ENCODE measurements around the gene TMEM176B.

TMEM176B gene

DNA sequence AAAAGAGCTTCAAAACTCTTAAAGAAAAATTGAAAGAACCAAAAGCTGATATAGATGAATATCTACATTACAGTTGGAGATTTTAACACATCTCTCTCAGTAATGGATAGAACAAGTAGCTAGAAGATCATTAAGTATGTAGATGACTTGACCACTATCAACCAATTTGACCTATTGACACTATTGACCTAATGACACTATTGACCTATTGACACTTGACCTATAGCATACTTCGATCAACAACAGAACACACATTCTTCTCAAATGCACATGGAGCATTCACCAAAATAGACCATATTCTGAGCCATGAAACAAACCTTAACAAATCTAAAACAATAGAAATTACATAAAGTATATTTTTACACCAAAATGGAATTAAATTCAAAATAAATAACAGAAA, 40.7 kb downstream of the TMEM176B start:
- ChIA-PET POLR2A (interaction anchor here (0.6 kb wide), 1 partner anchor 213 kb away, joined by 3 read pairs; no protein-coding TSS in a partner anchor), CTCF (interaction anchor here (0.7 to 2.2 kb wide), 4 partner anchors 12 to 314 kb away, joined by 3 to 14 read pairs (median 4); partner anchors contain the start of gene GIMAP8)
- no CpG with 5 or more reads among the region's 1 CpG for WGBS (ENCODE audit: insufficient coverage)
- Histone ChIP-seq H3K27me3 (replicated peaks in 2 of 5; ENCODE audit: control insufficient read depth in 4 of 5, insufficient read depth in 5 of 5, low read length in 4 of 5) (no peaks in the 10 kb centered on the region), H3K4me3 (ENCODE audit: control insufficient read depth in 1 of 7, extremely low read depth in 1 of 7, insufficient read depth in 4 of 7, low read depth in 2 of 7, low read length in 6 of 7) (no peak overlapping the region), H3K9me3 (ENCODE audit: control extremely low read depth in 1 of 5, control insufficient read depth in 4 of 5, insufficient read depth in 2 of 5, low read depth in 1 of 5, low read length in 4 of 5) (no peaks in the 10 kb centered on the region), H3K27ac (ENCODE audit: insufficient read depth in 1 of 2, low read depth in 1 of 2, low read length in 2 of 2, poor library complexity in 1 of 2, severe bottlenecking in 2 of 2) (no peak overlapping the region), H3K4me1 (ENCODE audit: control extremely low read depth in 1 of 4, control insufficient read depth in 4 of 4, insufficient read depth in 4 of 4, low read length in 3 of 4) (peaks cover 0 to 26% (median 19%) of the 10 kb centered on the region in 4 experiments), H3K36me3 (ENCODE audit: control insufficient read depth in 4 of 4, insufficient read depth in 4 of 4, low read length in 3 of 4) (no peaks in the 10 kb centered on the region)
- DNase-seq, result no peak

DNA sequence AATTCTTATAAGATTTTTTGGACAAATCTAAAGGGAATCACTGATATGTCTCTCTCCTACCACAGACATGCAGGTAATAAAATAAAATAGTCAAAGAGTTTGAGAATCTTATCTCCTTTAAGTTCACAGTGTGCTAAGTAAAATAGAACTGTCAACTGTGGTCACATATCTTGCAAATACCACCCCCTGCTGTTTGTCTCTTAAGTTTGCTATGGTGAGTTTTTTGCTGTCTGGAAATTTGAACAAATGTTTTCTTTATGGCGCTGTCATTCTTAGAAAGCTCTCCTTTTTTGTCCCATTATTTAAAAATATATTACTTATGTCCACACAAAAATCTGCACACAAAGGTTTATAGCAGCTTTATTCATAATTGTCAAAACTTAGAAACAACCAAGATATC, 43.3 kb downstream of the TMEM176B start:
- no peak overlapping the region for H3K4me3 ChIP-seq (ENCODE audit: control insufficient read depth in 1 of 7, extremely low read depth in 1 of 7, insufficient read depth in 4 of 7, low read depth in 2 of 7, low read length in 6 of 7)
- WGBS (ENCODE audit: insufficient coverage), result no CpG with 5 or more reads among the region's 1 CpG
- POLR2A ChIA-PET, result no interaction called here
- no peaks in the 10 kb centered on the region for H3K27me3 ChIP-seq (replicated peaks in 2 of 5; ENCODE audit: control insufficient read depth in 4 of 5, insufficient read depth in 5 of 5, low read length in 4 of 5)
- no peak overlapping the region for H3K27ac ChIP-seq (ENCODE audit: insufficient read depth in 1 of 2, low read depth in 1 of 2, low read length in 2 of 2, poor library complexity in 1 of 2, severe bottlenecking in 2 of 2)
- CTCF ChIA-PET, result interaction anchor here (1.2 to 5.2 kb wide), 4 partner anchors 19 to 309 kb away, joined by 3 to 59 read pairs (median 5); partner anchors contain the start of gene GIMAP8
- peak; percentile 50 to 74 (median 74) for DNase-seq
- H3K36me3 ChIP-seq (ENCODE audit: control insufficient read depth in 4 of 4, insufficient read depth in 4 of 4, low read length in 3 of 4), result no peaks in the 10 kb centered on the region
- peaks cover 0 to 45% (median 32%) of the 10 kb centered on the region in 4 experiments for H3K4me1 ChIP-seq (ENCODE audit: control extremely low read depth in 1 of 4, control insufficient read depth in 4 of 4, insufficient read depth in 4 of 4, low read length in 3 of 4)
- no peaks in the 10 kb centered on the region for H3K9me3 ChIP-seq (ENCODE audit: control extremely low read depth in 1 of 5, control insufficient read depth in 4 of 5, insufficient read depth in 2 of 5, low read depth in 1 of 5, low read length in 4 of 5)

DNA sequence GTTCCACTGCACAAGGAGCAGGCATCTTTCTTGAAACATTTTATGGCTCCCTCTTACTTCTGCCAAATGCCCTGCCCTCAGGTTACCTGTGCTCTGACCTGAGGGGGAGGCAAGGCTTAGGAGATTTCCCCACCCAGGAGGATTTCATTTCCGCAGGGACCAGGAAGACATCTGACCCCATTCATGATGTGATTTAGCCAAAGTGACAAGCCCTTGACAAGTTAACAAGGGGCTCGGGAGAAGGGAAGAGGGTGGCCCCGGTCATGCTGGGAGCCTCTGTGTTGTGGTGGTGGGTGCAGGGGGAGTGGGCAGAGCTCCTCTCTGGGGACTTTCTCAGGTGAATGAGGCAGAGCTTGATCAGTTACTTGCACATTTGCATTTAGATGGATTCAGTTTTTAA, 44.0 kb downstream of the TMEM176B start:
- no peak for DNase-seq
- no peak overlapping the region for H3K4me3 ChIP-seq (ENCODE audit: control insufficient read depth in 1 of 7, extremely low read depth in 1 of 7, insufficient read depth in 4 of 7, low read depth in 2 of 7, low read length in 6 of 7)
- no peaks in the 10 kb centered on the region for H3K36me3 ChIP-seq (ENCODE audit: control insufficient read depth in 4 of 4, insufficient read depth in 4 of 4, low read length in 3 of 4)
- peak overlapping the region; percentile 59 to 79 for H3K27ac ChIP-seq (ENCODE audit: insufficient read depth in 1 of 2, low read depth in 1 of 2, low read length in 2 of 2, poor library complexity in 1 of 2, severe bottlenecking in 2 of 2)
- ChIA-PET CTCF (interaction anchor here (0.7 to 5.2 kb wide), 14 partner anchors 9 to 327 kb away, joined by 3 to 59 read pairs (median 4); partner anchors contain the start of genes GIMAP2, GIMAP5 and GIMAP8), POLR2A (interaction anchor here (0.7 to 1.5 kb wide), 3 partner anchors 15 to 307 kb away, joined by 3 read pairs; no protein-coding TSS in a partner anchor)
- H3K4me1 ChIP-seq (ENCODE audit: control extremely low read depth in 1 of 4, control insufficient read depth in 4 of 4, insufficient read depth in 4 of 4, low read length in 3 of 4), result peaks cover 0 to 45% (median 32%) of the 10 kb centered on the region in 4 experiments
- H3K9me3 ChIP-seq (ENCODE audit: control extremely low read depth in 1 of 5, control insufficient read depth in 4 of 5, insufficient read depth in 2 of 5, low read depth in 1 of 5, low read length in 4 of 5), result no peaks in the 10 kb centered on the region
- no peaks in the 10 kb centered on the region for H3K27me3 ChIP-seq (replicated peaks in 2 of 5; ENCODE audit: control insufficient read depth in 4 of 5, insufficient read depth in 5 of 5, low read length in 4 of 5)
- WGBS (ENCODE audit: insufficient coverage), result 48% methylated on average over 2 of the region's 3 CpGs

DNA sequence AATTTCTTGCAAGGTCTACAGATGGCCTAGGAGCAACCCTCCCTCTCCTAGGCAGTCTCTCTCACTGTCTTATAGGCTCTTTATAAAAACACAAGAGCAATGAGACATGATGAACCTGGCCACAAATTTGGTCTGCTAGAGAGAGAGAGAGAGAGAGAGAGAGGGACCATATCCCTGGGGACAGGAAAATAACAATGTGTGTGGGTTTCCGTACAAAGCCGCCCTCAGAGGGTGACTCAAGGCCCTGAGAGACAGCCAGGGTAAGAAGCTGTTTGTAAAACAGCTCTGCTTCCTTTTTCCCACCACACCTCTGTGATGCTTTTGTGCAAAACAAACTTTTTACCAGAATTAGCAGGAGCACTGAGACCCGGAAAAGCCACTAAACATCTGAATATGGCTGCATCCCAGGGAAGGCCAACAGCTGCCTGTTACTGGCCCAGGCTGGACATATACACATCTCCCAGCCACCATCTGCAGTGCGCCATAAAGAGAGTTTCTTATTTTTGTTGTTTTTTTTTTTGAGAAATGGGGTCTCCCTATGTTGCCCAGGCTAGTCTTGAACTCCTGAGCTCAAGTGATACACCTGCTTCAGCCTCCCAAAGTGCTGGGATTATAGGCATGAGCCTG, 44.6 kb downstream of the TMEM176B start:
- peak overlapping the region in 3 of 7 experiments; percentile 20 to 49 (median 40) for H3K4me3 ChIP-seq (ENCODE audit: control insufficient read depth in 1 of 7, extremely low read depth in 1 of 7, insufficient read depth in 4 of 7, low read depth in 2 of 7, low read length in 6 of 7)

DNA sequence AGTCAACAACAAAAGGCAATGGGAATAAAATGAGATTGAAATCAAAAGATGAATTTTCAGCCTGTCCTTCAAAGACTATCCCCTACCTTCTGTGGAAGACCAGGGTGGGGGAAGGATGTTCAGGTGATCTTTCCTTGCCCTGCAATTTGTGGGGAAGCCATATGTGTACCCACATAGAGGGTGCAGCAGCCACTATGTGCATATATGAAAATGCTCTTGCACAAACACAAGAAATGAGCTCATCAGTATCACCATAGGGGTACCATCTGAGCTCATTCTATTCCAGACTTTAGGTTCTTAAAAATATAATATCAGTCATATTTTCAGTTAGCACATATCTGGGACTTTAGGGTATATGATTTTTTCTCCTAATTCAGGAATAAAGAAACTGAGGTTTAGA, 45.2 kb downstream of the TMEM176B start:
- ChIA-PET CTCF (interaction anchor here (0.8 to 5.2 kb wide), 10 partner anchors 8 to 321 kb away, joined by 3 to 59 read pairs (median 4); partner anchors contain the start of genes GIMAP1, GIMAP5 and GIMAP8), POLR2A (interaction anchor here (0.6 to 1.5 kb wide), 3 partner anchors 304 to 402 kb away, joined by 3 to 5 read pairs (median 3); no protein-coding TSS in a partner anchor)
- no peaks in the 10 kb centered on the region for H3K36me3 ChIP-seq (ENCODE audit: control insufficient read depth in 4 of 4, insufficient read depth in 4 of 4, low read length in 3 of 4)
- H3K4me3 ChIP-seq (ENCODE audit: control insufficient read depth in 1 of 7, extremely low read depth in 1 of 7, insufficient read depth in 4 of 7, low read depth in 2 of 7, low read length in 6 of 7), result peak overlapping the region in 3 of 7 experiments; percentile 20 to 49 (median 40)
- peak overlapping the region; percentile 59 to 79 for H3K27ac ChIP-seq (ENCODE audit: insufficient read depth in 1 of 2, low read depth in 1 of 2, low read length in 2 of 2, poor library complexity in 1 of 2, severe bottlenecking in 2 of 2)
- H3K4me1 ChIP-seq (ENCODE audit: control extremely low read depth in 1 of 4, control insufficient read depth in 4 of 4, insufficient read depth in 4 of 4, low read length in 3 of 4), result peaks cover 0 to 45% (median 32%) of the 10 kb centered on the region in 4 experiments
- peak in 2 of 3 donors; percentile 22 to 48 for DNase-seq
- no peaks in the 10 kb centered on the region for H3K9me3 ChIP-seq (ENCODE audit: control extremely low read depth in 1 of 5, control insufficient read depth in 4 of 5, insufficient read depth in 2 of 5, low read depth in 1 of 5, low read length in 4 of 5)
- no peaks in the 10 kb centered on the region for H3K27me3 ChIP-seq (replicated peaks in 2 of 5; ENCODE audit: control insufficient read depth in 4 of 5, insufficient read depth in 5 of 5, low read length in 4 of 5)

More for the DNA sequence above, 44.6 kb downstream of the TMEM176B start:
- peak; percentile 83 to 95 (median 92) for DNase-seq
- no peaks in the 10 kb centered on the region for H3K36me3 ChIP-seq (ENCODE audit: control insufficient read depth in 4 of 4, insufficient read depth in 4 of 4, low read length in 3 of 4)
- H3K4me1 ChIP-seq (ENCODE audit: control extremely low read depth in 1 of 4, control insufficient read depth in 4 of 4, insufficient read depth in 4 of 4, low read length in 3 of 4), result peaks cover 0 to 45% (median 32%) of the 10 kb centered on the region in 4 experiments
- H3K9me3 ChIP-seq (ENCODE audit: control extremely low read depth in 1 of 5, control insufficient read depth in 4 of 5, insufficient read depth in 2 of 5, low read depth in 1 of 5, low read length in 4 of 5), result no peaks in the 10 kb centered on the region
- 0% methylated on average over 2 of the region's 4 CpGs for WGBS (ENCODE audit: insufficient coverage)
- ChIA-PET POLR2A (interaction anchor here (0.6 to 1.5 kb wide), 4 partner anchors 14 to 402 kb away, joined by 3 to 5 read pairs (median 3); no protein-coding TSS in a partner anchor), CTCF (interaction anchor here (0.7 to 5.2 kb wide), 16 partner anchors 9 to 327 kb away, joined by 3 to 59 read pairs (median 4); partner anchors contain the start of genes GIMAP1, GIMAP2, GIMAP5 and GIMAP8)
- no peaks in the 10 kb centered on the region for H3K27me3 ChIP-seq (replicated peaks in 2 of 5; ENCODE audit: control insufficient read depth in 4 of 5, insufficient read depth in 5 of 5, low read length in 4 of 5)
- peak overlapping the region; percentile 59 to 79 for H3K27ac ChIP-seq (ENCODE audit: insufficient read depth in 1 of 2, low read depth in 1 of 2, low read length in 2 of 2, poor library complexity in 1 of 2, severe bottlenecking in 2 of 2)

DNA sequence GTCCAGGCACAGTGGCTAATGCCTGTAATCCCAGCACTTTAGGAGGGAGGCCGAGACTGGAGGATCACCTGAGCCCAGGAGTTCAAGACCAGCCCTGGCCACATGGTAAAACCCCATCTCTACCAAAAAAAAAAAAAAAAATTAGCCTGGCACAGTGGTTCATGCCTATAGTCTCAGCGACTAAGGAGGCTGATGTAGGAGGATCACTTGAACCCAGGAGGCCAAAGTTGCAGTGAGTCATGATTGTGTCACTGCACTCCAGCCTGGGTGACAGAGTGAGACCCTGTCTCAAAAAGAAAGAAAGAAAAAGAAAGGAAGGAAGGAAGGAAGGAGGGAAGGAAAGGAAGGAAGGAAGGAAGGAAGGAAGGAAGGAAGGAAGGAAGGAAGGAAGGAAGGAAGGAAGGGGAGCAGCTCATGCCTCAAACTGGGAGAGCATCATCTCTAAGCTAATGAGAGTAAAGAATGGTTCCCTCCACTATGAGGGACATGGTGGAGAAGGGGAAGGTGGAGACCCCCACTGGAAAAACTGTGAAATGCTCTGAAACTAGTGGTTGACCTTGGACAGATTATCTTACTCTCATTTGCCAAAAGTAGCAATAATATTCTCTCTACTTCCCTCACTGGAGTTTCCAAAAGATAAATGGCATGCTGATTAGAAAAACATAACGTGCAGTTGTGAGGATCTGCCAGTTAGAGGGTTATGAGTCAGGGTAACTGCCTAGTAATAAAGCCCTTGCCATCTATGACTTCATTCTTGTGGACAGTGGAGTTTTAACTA, 46.1 kb downstream of the TMEM176B start:
- Histone ChIP-seq H3K4me3 (ENCODE audit: control insufficient read depth in 1 of 7, extremely low read depth in 1 of 7, insufficient read depth in 4 of 7, low read depth in 2 of 7, low read length in 6 of 7) (no peak overlapping the region), H3K36me3 (ENCODE audit: control insufficient read depth in 4 of 4, insufficient read depth in 4 of 4, low read length in 3 of 4) (no peaks in the 10 kb centered on the region), H3K27ac (ENCODE audit: insufficient read depth in 1 of 2, low read depth in 1 of 2, low read length in 2 of 2, poor library complexity in 1 of 2, severe bottlenecking in 2 of 2) (peak overlapping the region in 1 of 2 experiments; percentile 49), H3K9me3 (ENCODE audit: control extremely low read depth in 1 of 5, control insufficient read depth in 4 of 5, insufficient read depth in 2 of 5, low read depth in 1 of 5, low read length in 4 of 5) (no peaks in the 10 kb centered on the region), H3K27me3 (replicated peaks in 2 of 5; ENCODE audit: control insufficient read depth in 4 of 5, insufficient read depth in 5 of 5, low read length in 4 of 5) (no peaks in the 10 kb centered on the region), H3K4me1 (ENCODE audit: control extremely low read depth in 1 of 4, control insufficient read depth in 4 of 4, insufficient read depth in 4 of 4, low read length in 3 of 4) (peaks cover 0 to 45% (median 32%) of the 10 kb centered on the region in 4 experiments)
- peak; percentile 62 to 87 (median 83) for DNase-seq
- POLR2A ChIA-PET, result interaction anchor here (0.6 kb wide), 1 partner anchor 342 kb away, joined by 4 read pairs; no protein-coding TSS in a partner anchor
- CTCF ChIA-PET, result interaction anchor here (1.0 to 5.2 kb wide), 4 partner anchors 10 to 306 kb away, joined by 3 to 59 read pairs (median 7); partner anchors contain the start of gene GIMAP8
- no CpG with 5 or more reads among the region's 3 CpGs for WGBS (ENCODE audit: insufficient coverage)

All from common myeloid progenitor, CD34-positive (primary cell).